H9 (cell line): Measurements from ENCODE around the gene ROBO1. TPM values are rescaled to one million over a fixed set of nuclear protein-coding genes. Genes with fewer than 3 reads are reported as not detected.

ENCODE experiments used
- DNase-seq: peaks from one replicate; pipeline ENCODE4 v3.0.0-alpha.2; 2017
- H2AFZ ChIP-seq: one replicate; pipeline ENCODE4 v1.6.1; 2013; ENCODE audit warnings: mild to moderate bottlenecking, low read length, control low read depth, moderate library complexity
- H2AK5ac ChIP-seq: 2 replicates; pipeline ENCODE4 v1.6.1; 2013; ENCODE audit warnings: low read length, control low read depth, mixed read lengths; ENCODE audit not compliant: insufficient read length
- H2BK120ac ChIP-seq: one replicate; pipeline ENCODE4 v1.6.1; 2013; ENCODE audit warnings: low read depth, mild to moderate bottlenecking, low read length, control low read depth, inconsistent platforms; ENCODE audit not compliant: poor library complexity, severe bottlenecking
- H2BK12ac ChIP-seq: 2 replicates; pipeline ENCODE4 v1.6.1; 2013; ENCODE audit warnings: low read length, control low read depth, mixed read lengths, low read depth; ENCODE audit not compliant: insufficient read length
- H2BK15ac ChIP-seq: 2 replicates; pipeline ENCODE4 v1.6.1; 2013; ENCODE audit warnings: low read depth, low read length, control low read depth
- H2BK20ac ChIP-seq: one replicate; pipeline ENCODE4 v1.6.1; 2013; ENCODE audit warnings: low read depth, mild to moderate bottlenecking, low read length, control low read depth, inconsistent platforms; ENCODE audit not compliant: poor library complexity, severe bottlenecking
- H2BK5ac ChIP-seq: 2 replicates; pipeline ENCODE4 v1.6.1; 2013; ENCODE audit warnings: low read length, control low read depth, mixed read lengths; ENCODE audit not compliant: insufficient read length
- H3K14ac ChIP-seq: 2 replicates; pipeline ENCODE4 v1.6.1; 2013; ENCODE audit warnings: low read length, control low read depth; ENCODE audit not compliant: insufficient read depth
- H3K18ac ChIP-seq: 2 replicates; pipeline ENCODE4 v1.6.1; 2013; ENCODE audit warnings: low read depth, mild to moderate bottlenecking, mixed read lengths, low read length, control low read depth; ENCODE audit not compliant: insufficient read length
- H3K23ac ChIP-seq: 2 replicates; pipeline ENCODE4 v1.6.1; 2013; ENCODE audit warnings: low read length, control low read depth, mixed read lengths, low read depth; ENCODE audit not compliant: insufficient read length
- H3K23me2 ChIP-seq: 2 replicates; pipeline ENCODE4 v1.6.1; 2013; ENCODE audit warnings: low read depth, mild to moderate bottlenecking, mixed read lengths, low read length, control low read depth; ENCODE audit not compliant: insufficient read length, poor library complexity, severe bottlenecking
- H3K27ac ChIP-seq: 2 replicates; pipeline ENCODE4 v1.5.1; 2013; ENCODE audit warnings: low read length, control low read depth, mixed read lengths, low read depth; ENCODE audit not compliant: insufficient read length
- H3K27me3 ChIP-seq: 2 replicates; pipeline ENCODE4 v1.6.1; 2013; ENCODE audit warnings: low read length, control low read depth, inconsistent platforms; ENCODE audit not compliant: insufficient read depth
- H3K4ac ChIP-seq: 2 replicates; pipeline ENCODE4 v1.6.1; 2013; ENCODE audit warnings: low read depth, mild to moderate bottlenecking, control low read depth, inconsistent platforms, low read length, moderate library complexity
- H3K4me1 ChIP-seq: 2 replicates; pipeline ENCODE4 v1.6.1; 2013; ENCODE audit warnings: low read length, control low read depth, inconsistent platforms; ENCODE audit not compliant: insufficient read depth
- H3K4me2 ChIP-seq: 2 replicates; pipeline ENCODE4 v1.6.1; 2013; ENCODE audit warnings: low read length, control low read depth, mixed read lengths; ENCODE audit not compliant: insufficient read length, insufficient read depth
- H3K56ac ChIP-seq: 2 replicates; pipeline ENCODE4 v1.6.1; 2013; ENCODE audit warnings: low read depth, mild to moderate bottlenecking, mixed read lengths, low read length, control low read depth; ENCODE audit not compliant: insufficient read length
- H3K79me1 ChIP-seq: 2 replicates; pipeline ENCODE4 v1.6.1; 2013; ENCODE audit warnings: low read depth, mild to moderate bottlenecking, moderate library complexity, low read length, control low read depth, inconsistent platforms; ENCODE audit not compliant: insufficient read depth, poor library complexity, severe bottlenecking
- H3K79me2 ChIP-seq: 2 replicates; pipeline ENCODE4 v1.6.1; 2013; ENCODE audit warnings: low read length, control low read depth, inconsistent platforms; ENCODE audit not compliant: insufficient read depth
- H3K9ac ChIP-seq: 2 replicates; pipeline ENCODE4 v1.6.1; 2013; ENCODE audit warnings: low read length, control low read depth, mixed read lengths; ENCODE audit not compliant: insufficient read length; ENCODE audit errors: extremely low read depth
- H3K9me3 ChIP-seq: one replicate; pipeline ENCODE4 v1.6.1; 2013; ENCODE audit warnings: low read depth, low read length, inconsistent platforms; ENCODE audit not compliant: control insufficient read depth
- H3T11ph ChIP-seq: one replicate; pipeline ENCODE4 v1.6.1; 2013; ENCODE audit warnings: mild to moderate bottlenecking, low read length, control low read depth, inconsistent platforms
- H4K20me1 ChIP-seq: one replicate; pipeline ENCODE4 v1.6.1; 2013; ENCODE audit not compliant: control insufficient read depth, insufficient read length, insufficient read depth
- H4K5ac ChIP-seq: 2 replicates; pipeline ENCODE4 v1.6.1; 2013; ENCODE audit warnings: low read depth, mild to moderate bottlenecking, mixed read lengths, low read length, control low read depth; ENCODE audit not compliant: insufficient read length
- H4K8ac ChIP-seq: replicated peaks from 2 replicates; pipeline ENCODE4 v1.6.1; 2013; ENCODE audit warnings: low read length, control low read depth, mixed read lengths, low read depth; ENCODE audit not compliant: insufficient read length
- H4K91ac ChIP-seq: 2 replicates; pipeline ENCODE4 v1.6.1; 2013; ENCODE audit warnings: low read depth, mild to moderate bottlenecking, moderate library complexity, mixed read lengths, low read length, control low read depth; ENCODE audit not compliant: insufficient read length
- H3K27ac Mint-ChIP-seq, 3 experiments: 2 replicates in 2 of 3; 3 replicates in 1 of 3; pipeline ENCODE4 v1.8.0; 2020 to 2021; ENCODE audit warnings: mixed read lengths in 3 of 3, mild to moderate bottlenecking in 1 of 3, moderate library complexity in 1 of 3
- H3K27me3 Mint-ChIP-seq: 2 replicates; pipeline ENCODE4 v1.8.0; 2021; ENCODE audit warnings: low read depth, mild to moderate bottlenecking, moderate library complexity, mixed read lengths
- H3K36me3 Mint-ChIP-seq, 3 experiments: 2 replicates in 2 of 3; 3 replicates in 1 of 3; pipeline ENCODE4 v1.8.0; 2020 to 2021; ENCODE audit warnings: low read depth in 3 of 3, mixed read lengths in 3 of 3; ENCODE audit not compliant: insufficient read depth in 1 of 3
- H3K4me1 Mint-ChIP-seq, 2 experiments: 2 replicates each; pipeline ENCODE4 v1.8.0; 2020; ENCODE audit warnings: mixed read lengths in 2 of 2
- H3K4me3 Mint-ChIP-seq, 2 experiments: 2 replicates in 1 of 2; 3 replicates in 1 of 2; pipeline ENCODE4 v1.8.0; 2020 to 2021; ENCODE audit warnings: mild to moderate bottlenecking in 2 of 2, mixed read lengths in 2 of 2, moderate library complexity in 1 of 2
- H3K9me3 Mint-ChIP-seq, 2 experiments: 2 replicates in 1 of 2; 3 replicates in 1 of 2; pipeline ENCODE4 v1.8.0; 2020; ENCODE audit warnings: mild to moderate bottlenecking in 2 of 2, mixed read lengths in 2 of 2, moderate library complexity in 1 of 2
- CTCF ChIP-seq: fragments of 200-600 bp; sonication (generic); conservative IDR thresholded peaks from 3 replicates; pipeline ENCODE4 v1.8.0; 2021; ENCODE audit warnings: antibody characterized with exemption, mild to moderate bottlenecking
- WGBS: extraction: QIAGEN DNeasy Blood & Tissue Kit; methylation state at CpG from one replicate; pipeline ENCODE4 v1.1.7; 2013; ENCODE audit warnings: missing lambda C conversion rate, low lambda C conversion rate, mixed read lengths; ENCODE audit not compliant: insufficient read length; ENCODE audit errors: extremely low coverage; 5-methylcytosine and 5-hydroxymethylcytosine counted together
- total RNA-seq: library from RNA; stranded (reverse); gene quantifications from 2 replicates; pipeline ENCODE4 v1.2.1, GENCODE V29; 2021

ROBO1 gene
- total RNA-seq, 1 experiment from 2014 or later = 62.7 TPM

- Histone ChIP-seq H2BK12ac (no peak overlapping the region), H3K4me1 (no peaks in the 10 kb centered on the region), H2BK20ac (no peak overlapping the region), H4K5ac (no peak overlapping the region), H4K8ac (no peak overlapping the region), H2AK5ac (no peak overlapping the region), H3T11ph (no peak overlapping the region), H2BK5ac (no peak overlapping the region), H4K20me1 (no peaks in the 10 kb centered on the region), H3K4ac (no peak overlapping the region), H3K79me2 (no peaks in the 10 kb centered on the region), H3K27ac (no peak overlapping the region), H3K56ac (no peak overlapping the region), H3K27me3 (no peaks in the 10 kb centered on the region), H3K23ac (no peak overlapping the region), H2BK120ac (no peak overlapping the region), H2BK15ac (no peak overlapping the region), H3K18ac (no peak overlapping the region), H3K79me1 (no peaks in the 10 kb centered on the region), H3K14ac (no peak overlapping the region), H3K9ac (no peak overlapping the region), H4K91ac (no peak overlapping the region), H3K23me2 (no peaks in the 10 kb centered on the region), H3K4me2 (no peak overlapping the region), H3K9me3 (no peaks in the 10 kb centered on the region), H2AFZ (no peak overlapping the region)
- H3K27me3 Mint-ChIP-seq = no peaks in the 10 kb centered on the region
- no peak overlapping the region for H3K4me3 Mint-ChIP-seq
- DNase-seq = no peak
- no peak overlapping the region; a peak in 1 of 7 replicates for H3K27ac Mint-ChIP-seq
- H3K9me3 Mint-ChIP-seq = peaks cover 0 to 3% of the 10 kb centered on the region in 2 experiments; a peak in 2 of 5 replicates
- 0 out of 7 replicates have a peak, but pooled peaks cover 0 to 4% (median 3%) of the 10 kb centered on the region in 3 experiments for H3K36me3 Mint-ChIP-seq
- no peak for TF ChIP-seq CTCF
- H3K4me1 Mint-ChIP-seq = no peaks in the 10 kb centered on the region
- WGBS = no CpG with 5 or more reads among the region's 3 CpGs
Measured at GRCh38 chr3:79362571-79363270, 405.1 kb downstream of the ROBO1 start.
